Subcutaneous abdominal adipose tissue (tissue), 5 donors: ENCODE data around the gene CYBA.

ENCODE experiments used
- H3K27ac ChIP-seq: one replicate; pipeline ENCODE4 v1.7.0; 2013; ENCODE audit warnings: low read depth, mild to moderate bottlenecking, inconsistent platforms, low read length, moderate library complexity
- H3K27me3 ChIP-seq, 5 donors: one replicate each; pipeline ENCODE4 v1.7.0; 2013; ENCODE audit warnings: low read length in 5 of 5, inconsistent platforms in 1 of 5; ENCODE audit not compliant: control insufficient read depth in 5 of 5, insufficient read depth in 4 of 5
- H3K36me3 ChIP-seq, 5 donors: one replicate each; pipeline ENCODE4 v1.7.0; 2013; ENCODE audit warnings: low read length in 5 of 5; ENCODE audit not compliant: control insufficient read depth in 5 of 5, insufficient read depth in 5 of 5
- H3K4me1 ChIP-seq, 5 donors: one replicate each; pipeline ENCODE4 v1.7.0; 2013; ENCODE audit warnings: low read length in 5 of 5, mild to moderate bottlenecking in 3 of 5, moderate library complexity in 1 of 5; ENCODE audit not compliant: control insufficient read depth in 5 of 5, insufficient read depth in 5 of 5
- H3K4me3 ChIP-seq, 5 donors: one replicate each; pipeline ENCODE4 v1.7.0; 2013; ENCODE audit warnings: low read length in 5 of 5, low read depth in 1 of 5
- H3K9ac ChIP-seq, 5 donors: one replicate each; pipeline ENCODE4 v1.7.0; 2013; ENCODE audit warnings: low read length in 5 of 5, mild to moderate bottlenecking in 4 of 5, moderate library complexity in 3 of 5
- H3K9me3 ChIP-seq, 5 donors: one replicate each; pipeline ENCODE4 v1.7.0; 2013; ENCODE audit warnings: low read length in 5 of 5; ENCODE audit not compliant: control insufficient read depth in 5 of 5
- donor health status: healthy.
- donor health status: healthy.
- donor health status: healthy.
- donor health status: healthy.
- donor health status: healthy.

CYBA gene

DNA sequence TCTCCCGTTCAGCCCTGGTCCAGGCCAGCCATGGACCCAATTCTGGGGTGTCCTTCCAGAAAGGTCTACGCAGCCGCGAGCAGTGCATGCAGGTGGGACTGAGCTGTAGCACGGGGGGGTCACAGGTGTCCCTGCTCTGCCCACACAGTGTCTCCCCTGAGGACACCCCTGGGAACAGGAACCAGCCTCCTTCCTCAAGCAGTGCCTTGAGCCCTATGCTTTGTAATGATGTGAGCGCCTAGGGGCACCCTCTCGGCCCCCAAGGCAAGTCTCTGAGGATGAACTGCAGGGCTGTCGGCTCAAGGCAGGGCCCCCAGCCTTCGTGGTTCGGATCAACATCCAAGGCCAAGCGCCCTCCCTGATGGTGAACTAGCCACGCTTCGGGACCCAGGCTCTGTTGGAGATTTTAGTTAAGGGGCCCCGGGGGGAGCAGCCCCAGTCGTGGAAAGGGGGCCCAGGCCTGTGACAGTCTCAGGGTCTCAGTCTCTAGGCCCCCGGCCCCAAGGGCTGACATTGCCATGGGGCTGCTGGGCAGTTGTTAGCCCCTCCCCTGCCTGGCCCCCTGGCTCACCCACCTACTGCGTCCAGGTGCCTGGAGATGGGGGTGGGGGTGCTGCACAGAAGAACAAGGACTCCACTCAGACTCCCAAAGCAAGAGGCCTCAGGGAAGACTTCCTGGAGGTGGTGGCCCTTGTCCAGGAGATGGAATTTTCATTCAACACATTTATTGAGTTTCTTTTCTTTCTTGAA lies 10.2 kb downstream of the CYBA start:
- Histone ChIP-seq H3K4me3 (no peak overlapping the region), H3K9ac (no peak overlapping the region), H3K27me3 (peaks cover 33 to 40% (median 38%) of the 10 kb centered on the region in 5 donors), H3K9me3 (no peaks in the 10 kb centered on the region), H3K27ac (no peak overlapping the region), H3K36me3 (peaks cover 0 to 14% (median 0%) of the 10 kb centered on the region in 5 donors), H3K4me1 (peaks cover 0 to 11% (median 5%) of the 10 kb centered on the region in 5 donors)

DNA sequence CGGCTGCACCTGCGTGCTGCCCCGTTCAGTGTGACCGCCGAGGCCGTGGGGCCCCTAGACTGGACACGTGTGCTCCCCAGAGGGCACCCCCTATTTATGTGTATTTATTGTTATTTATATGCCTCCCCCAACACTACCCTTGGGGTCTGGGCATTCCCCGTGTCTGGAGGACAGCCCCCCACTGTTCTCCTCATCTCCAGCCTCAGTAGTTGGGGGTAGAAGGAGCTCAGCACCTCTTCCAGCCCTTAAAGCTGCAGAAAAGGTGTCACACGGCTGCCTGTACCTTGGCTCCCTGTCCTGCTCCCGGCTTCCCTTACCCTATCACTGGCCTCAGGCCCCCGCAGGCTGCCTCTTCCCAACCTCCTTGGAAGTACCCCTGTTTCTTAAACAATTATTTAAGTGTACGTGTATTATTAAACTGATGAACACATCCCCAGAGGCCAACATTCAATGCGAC lies 10.8 kb downstream of the CYBA start:
- H3K4me1 ChIP-seq = peaks cover 0 to 15% (median 5%) of the 10 kb centered on the region in 5 donors
- H3K9me3 ChIP-seq = no peaks in the 10 kb centered on the region
- H3K27me3 ChIP-seq = peaks cover 38 to 45% (median 41%) of the 10 kb centered on the region in 5 donors
- no peak overlapping the region for H3K4me3 ChIP-seq
- no peak overlapping the region for H3K27ac ChIP-seq
- H3K9ac ChIP-seq = no peak overlapping the region
- peaks cover 0 to 8% (median 0%) of the 10 kb centered on the region in 5 donors for H3K36me3 ChIP-seq

DNA sequence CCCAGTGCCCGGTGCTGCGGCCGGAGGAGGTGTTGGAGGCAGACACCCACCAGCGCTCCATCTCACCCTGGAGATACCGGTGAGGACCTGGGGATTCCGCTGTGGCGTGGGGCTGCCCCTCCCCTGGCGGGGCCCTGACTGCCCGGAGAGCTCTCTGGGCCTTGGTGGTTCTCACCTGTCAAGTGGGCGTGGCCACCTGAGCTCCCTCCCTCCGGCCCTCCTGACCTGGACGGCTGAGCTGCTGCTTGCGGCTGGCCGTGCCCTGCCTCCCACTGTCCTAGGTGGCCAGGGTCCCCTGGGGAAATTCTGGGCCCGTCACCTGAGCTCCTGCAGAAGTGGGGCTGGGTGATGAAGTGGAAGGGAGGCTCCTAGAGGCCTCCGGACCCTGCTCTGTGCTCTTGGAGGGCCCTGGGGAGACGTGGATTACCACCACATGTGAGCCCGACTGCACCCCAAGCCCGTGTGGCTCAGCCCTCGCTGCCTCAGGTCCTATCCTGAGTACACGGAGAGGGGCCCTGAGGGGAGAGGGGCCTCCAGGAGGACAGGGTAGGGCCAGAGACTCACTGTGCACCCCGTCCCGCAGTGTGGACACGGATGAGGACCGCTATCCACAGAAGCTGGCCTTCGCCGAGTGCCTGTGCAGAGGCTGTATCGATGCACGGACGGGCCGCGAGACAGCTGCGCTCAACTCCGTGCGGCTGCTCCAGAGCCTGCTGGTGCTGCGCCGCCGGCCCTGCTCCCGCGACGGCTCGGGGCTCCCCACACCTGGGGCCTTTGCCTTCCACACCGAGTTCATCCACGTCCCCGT lies 11.4 kb downstream of the CYBA start:
- H3K4me1 ChIP-seq = peaks cover 0 to 21% (median 12%) of the 10 kb centered on the region in 5 donors
- no peaks in the 10 kb centered on the region for H3K9me3 ChIP-seq
- H3K36me3 ChIP-seq = peaks cover 0 to 4% (median 0%) of the 10 kb centered on the region in 5 donors
- no peak overlapping the region for H3K4me3 ChIP-seq
- peaks cover 39 to 47% (median 44%) of the 10 kb centered on the region in 5 donors for H3K27me3 ChIP-seq
- H3K9ac ChIP-seq = no peak overlapping the region
- H3K27ac ChIP-seq = no peak overlapping the region

DNA sequence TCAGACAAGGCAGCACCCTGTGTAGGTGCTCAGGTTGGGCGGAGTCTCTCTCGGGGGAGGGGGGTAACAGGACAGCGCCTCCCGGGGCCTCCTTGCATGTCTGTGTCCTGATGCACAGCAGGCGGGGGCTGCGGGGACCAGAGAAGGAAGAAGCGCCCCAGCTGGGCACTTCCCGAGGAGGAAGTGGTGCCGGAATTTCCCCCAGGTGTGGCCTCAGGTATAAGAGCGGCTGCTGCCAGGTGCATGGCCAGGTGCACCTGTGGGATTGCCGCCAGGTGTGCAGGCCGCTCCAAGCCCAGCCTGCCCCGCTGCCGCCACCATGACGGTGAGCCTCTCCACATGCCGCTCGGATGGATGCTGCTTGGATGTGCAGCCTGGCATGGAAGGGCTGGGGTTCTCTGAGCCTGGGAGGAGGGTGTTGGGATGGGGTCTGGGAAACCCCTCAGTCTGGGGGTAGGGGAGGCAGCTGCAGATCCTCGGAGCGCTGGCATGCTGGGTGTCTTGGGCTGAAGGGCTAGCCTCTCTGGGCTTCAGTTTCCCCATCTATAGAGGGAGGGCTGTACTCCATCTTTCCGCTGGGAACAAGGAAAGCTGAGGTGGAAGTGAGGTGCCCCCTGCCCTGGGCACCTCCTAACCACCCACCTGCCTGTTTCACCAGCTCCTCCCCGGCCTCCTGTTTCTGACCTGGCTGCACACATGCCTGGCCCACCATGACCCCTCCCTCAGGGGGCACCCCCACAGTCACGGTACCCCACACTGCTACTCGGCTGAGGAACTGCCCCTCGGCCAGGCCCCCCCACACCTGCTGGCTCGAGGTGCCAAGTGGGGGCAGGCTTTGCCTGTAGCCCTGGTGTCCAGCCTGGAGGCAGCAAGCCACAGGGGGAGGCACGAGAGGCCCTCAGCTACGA lies 12.3 kb downstream of the CYBA start, which contains the start of gene IL17C:
Gene IL17C (plus strand): TSS at position 250 of the 908 bp plus-strand sequence. CDS start 70 bp downstream, at position 320.
- Histone ChIP-seq H3K27ac (no peak within 1 kb of the TSS), H3K27me3 (peaks cover 39 to 51% (median 46%) of the 10 kb centered on the region in 5 donors), H3K4me3 (no peak within 1 kb of the TSS), H3K4me1 (peaks cover 0 to 27% (median 17%) of the 10 kb centered on the region in 5 donors), H3K9me3 (no peaks in the 10 kb centered on the region), H3K36me3 (peaks cover 0 to 2% (median under 1%) of the 10 kb centered on the region in 5 donors), H3K9ac (no peak within 1 kb of the TSS)

DNA sequence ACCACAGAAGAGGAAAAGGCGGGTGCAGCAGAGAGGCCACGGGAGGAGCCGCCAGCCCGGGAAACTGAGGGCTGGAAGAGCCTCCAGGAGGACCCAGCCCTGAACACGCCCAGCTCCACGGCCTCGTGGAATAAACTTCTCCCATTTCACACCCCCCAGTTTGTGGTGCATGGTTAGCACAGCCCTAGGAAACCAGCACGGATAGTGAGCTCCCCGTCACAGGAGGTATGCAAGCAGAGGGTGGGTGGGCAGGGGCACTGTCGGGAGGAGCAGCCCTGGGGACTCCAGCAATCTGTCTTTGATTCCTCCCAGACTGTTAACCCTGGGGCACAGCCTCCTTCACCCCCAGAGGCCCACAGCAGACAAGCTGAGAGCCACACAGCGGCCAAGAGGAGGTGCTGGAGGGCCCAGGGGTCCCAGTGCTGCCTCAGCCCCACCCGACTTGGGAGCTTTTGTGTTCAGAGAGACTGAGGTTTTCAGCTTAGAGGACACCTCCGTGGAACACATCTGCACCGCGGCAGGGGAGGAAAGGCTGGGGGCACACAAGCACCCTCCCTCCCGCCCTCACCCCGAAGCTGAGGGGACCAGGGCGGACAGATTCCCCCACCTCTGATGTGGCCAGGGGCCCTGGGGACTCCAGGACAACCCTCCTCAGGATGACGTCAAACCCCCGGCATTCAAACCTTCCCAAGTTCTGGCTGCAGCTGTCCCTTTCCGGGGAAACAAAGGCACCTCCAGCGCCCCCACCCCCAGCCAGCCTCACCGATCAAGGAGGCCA lies 14.2 kb downstream of the CYBA start:
- Histone ChIP-seq H3K9me3 (no peaks in the 10 kb centered on the region), H3K27ac (no peak overlapping the region), H3K27me3 (peaks cover 39 to 55% (median 46%) of the 10 kb centered on the region in 5 donors), H3K4me3 (no peak overlapping the region), H3K4me1 (peaks cover 0 to 29% (median 17%) of the 10 kb centered on the region in 5 donors), H3K36me3 (peaks cover 0 to 17% (median 10%) of the 10 kb centered on the region in 5 donors), H3K9ac (no peak overlapping the region)

DNA sequence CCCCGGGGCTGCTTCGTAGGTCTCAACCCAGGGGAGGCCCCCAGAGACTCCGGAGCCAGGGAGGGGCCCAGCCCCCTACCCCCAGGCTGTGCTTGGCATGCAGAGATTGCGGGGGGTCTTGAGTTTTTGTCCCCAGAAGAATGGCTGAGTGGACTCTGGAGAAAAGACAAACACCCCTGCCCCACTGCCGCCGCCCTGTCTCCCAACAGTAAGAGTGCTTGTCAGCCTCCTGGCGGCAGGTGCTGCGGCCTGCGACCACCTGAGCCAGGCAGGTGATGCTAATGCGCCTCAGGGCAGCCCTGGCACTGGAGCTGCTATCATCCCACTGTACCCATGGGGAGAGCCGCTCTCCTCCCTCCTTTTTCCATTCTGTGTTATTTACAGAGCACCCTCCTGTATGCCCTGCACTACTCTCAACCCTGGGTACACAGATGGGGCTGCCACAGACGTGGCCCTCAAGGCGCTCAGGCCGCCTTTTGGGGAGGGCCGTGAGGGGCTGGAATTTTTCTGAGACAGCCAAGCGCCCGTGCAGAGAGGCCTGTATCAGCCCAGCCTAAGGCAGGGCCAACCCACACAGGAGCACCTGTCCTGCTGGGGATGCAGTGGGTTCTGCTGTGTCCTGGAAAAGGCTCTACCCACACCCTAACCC lies 15.1 kb downstream of the CYBA start:
- Histone ChIP-seq H3K27me3 (peaks cover 38 to 52% (median 42%) of the 10 kb centered on the region in 5 donors), H3K9me3 (no peaks in the 10 kb centered on the region), H3K4me3 (no peak overlapping the region), H3K36me3 (peaks cover 0 to 26% (median 18%) of the 10 kb centered on the region in 5 donors), H3K9ac (no peak overlapping the region), H3K27ac (no peak overlapping the region), H3K4me1 (peaks cover 0 to 31% (median 19%) of the 10 kb centered on the region in 5 donors)

DNA sequence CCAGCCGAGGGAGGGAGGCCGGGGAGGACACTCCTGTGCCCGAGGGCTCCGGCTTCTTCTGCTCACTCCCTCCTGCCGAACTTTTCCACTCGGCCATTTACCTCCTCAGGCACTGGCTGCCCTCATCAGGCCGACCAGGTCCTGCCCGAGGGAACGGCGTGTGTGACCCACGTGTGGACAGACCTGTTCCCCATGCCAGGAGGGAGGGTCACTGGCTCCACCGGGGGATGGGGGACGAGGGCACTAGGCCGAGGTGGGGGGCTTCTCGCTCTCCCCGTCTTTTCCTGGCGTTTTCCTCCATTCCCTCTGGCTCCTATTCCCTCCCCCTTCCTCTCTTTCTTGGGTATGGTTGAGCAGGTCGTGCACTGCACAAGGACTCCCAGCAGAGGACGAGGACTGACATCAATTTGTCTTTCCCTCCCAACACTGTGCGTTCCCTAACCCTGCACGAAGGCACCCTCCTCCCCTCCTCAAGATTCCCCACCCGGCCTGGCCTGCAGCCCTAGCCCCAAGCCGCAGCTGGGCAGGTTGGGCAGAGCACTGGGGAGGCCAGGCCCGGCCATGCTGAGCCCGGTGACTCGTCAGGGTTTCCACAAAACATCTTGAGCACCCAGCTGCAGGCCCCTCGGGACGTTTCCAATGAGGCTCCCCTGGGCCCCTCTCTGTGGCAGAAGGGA lies 15.7 kb downstream of the CYBA start:
- Histone ChIP-seq H3K27ac (no peak overlapping the region), H3K36me3 (peaks cover 0 to 31% (median 24%) of the 10 kb centered on the region in 5 donors), H3K9ac (no peak overlapping the region), H3K27me3 (peaks cover 31 to 45% (median 36%) of the 10 kb centered on the region in 5 donors), H3K4me3 (peak overlapping the region in 4 of 5 donors; percentile 27 to 60 (median 46)), H3K9me3 (no peaks in the 10 kb centered on the region), H3K4me1 (peaks cover 0 to 33% (median 19%) of the 10 kb centered on the region in 5 donors)
